Neural crest cell (in vitro differentiated cells): ENCODE data around the gene ZBTB20. TPM values are rescaled to one million over a fixed set of nuclear protein-coding genes. Genes with fewer than 3 reads are reported as not detected.

ENCODE experiments used
- DNase-seq: peaks from one replicate; pipeline ENCODE4 v3.0.0; 2021; ENCODE audit warnings: low read depth, mixed read lengths, low spot score
- H3K27ac Mint-ChIP-seq: one replicate; pipeline ENCODE4 v1.8.0; 2021; ENCODE audit warnings: mild to moderate bottlenecking, mixed read lengths; ENCODE audit not compliant: unreplicated experiment
- H3K27me3 Mint-ChIP-seq: 2 replicates; pipeline ENCODE4 v1.8.0; 2021; ENCODE audit warnings: low read depth, mild to moderate bottlenecking, mixed read lengths
- H3K36me3 Mint-ChIP-seq: 2 replicates; pipeline ENCODE4 v1.8.0; 2021; ENCODE audit warnings: low read depth, mild to moderate bottlenecking, mixed read lengths
- H3K4me1 Mint-ChIP-seq: 2 replicates; pipeline ENCODE4 v1.8.0; 2021; ENCODE audit warnings: mixed read lengths
- H3K4me3 Mint-ChIP-seq: one replicate; pipeline ENCODE4 v1.8.0; 2021; ENCODE audit warnings: mild to moderate bottlenecking, mixed read lengths
- H3K9me3 Mint-ChIP-seq: 2 replicates; pipeline ENCODE4 v1.8.0; 2021; ENCODE audit warnings: mixed read lengths
- CTCF ChIP-seq: fragments of 200-600 bp; sonication (generic); conservative IDR thresholded peaks from 2 replicates; pipeline ENCODE4 v1.5.0; 2021; ENCODE audit warnings: antibody characterized with exemption, mild to moderate bottlenecking
- total RNA-seq: library from RNA; stranded (reverse); gene quantifications from 2 replicates; pipeline ENCODE4 v1.2.1, GENCODE V29; 2021

The ZBTB20 gene
- total RNA-seq, 1 donor from 2014 or later = 12.4 TPM

DNA sequence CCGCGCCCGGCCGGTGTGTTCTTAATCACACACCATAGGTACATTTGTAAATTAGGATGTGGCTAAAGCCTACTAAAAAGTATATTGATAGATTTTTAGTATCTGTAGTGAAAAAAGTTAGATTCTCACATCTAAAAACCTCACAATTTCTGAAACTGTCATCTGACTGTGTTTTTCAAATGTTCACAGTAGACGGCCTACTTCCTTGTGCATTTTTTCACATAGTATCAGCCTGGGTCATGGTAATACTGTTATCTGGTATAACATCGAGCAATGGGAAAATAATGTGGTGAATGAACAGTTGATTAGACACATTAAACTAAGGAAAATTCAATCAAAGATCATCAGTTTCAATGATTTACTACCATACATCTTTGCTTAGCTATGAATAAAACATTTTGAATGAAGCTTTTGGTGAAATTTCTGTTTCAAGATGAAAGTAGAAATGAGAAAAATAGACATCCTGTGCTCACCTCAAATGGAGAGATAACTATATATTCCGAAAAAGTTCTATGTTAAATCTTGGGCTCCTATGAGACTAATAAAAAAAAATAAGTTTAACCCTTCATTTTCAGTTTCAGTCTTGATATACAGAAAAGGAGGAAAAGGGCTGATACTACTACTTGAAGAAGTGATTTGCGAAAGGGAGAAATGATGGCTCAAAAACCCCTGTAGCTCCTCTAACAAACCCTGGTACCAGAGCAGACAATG is 262.7 kb downstream of the ZBTB20 start:
- Mint-ChIP-seq H3K36me3 (no peaks in the 10 kb centered on the region), H3K4me3 (no peak overlapping the region), H3K27ac (no peak overlapping the region), H3K4me1 (peaks cover 17% of the 10 kb centered on the region), H3K27me3 (no peaks in the 10 kb centered on the region), H3K9me3 (no peaks in the 10 kb centered on the region)
- no peak for TF ChIP-seq CTCF
- DNase-seq = no peak

GRCh38 chr3:114880078-114880477 is 267.0 kb downstream of the ZBTB20 start:
- H3K27me3 Mint-ChIP-seq = no peaks in the 10 kb centered on the region
- H3K9me3 Mint-ChIP-seq = no peaks in the 10 kb centered on the region
- H3K36me3 Mint-ChIP-seq = no peaks in the 10 kb centered on the region
- peak; percentile 15 for DNase-seq
- H3K4me3 Mint-ChIP-seq = peak overlapping the region; percentile 33
- H3K4me1 Mint-ChIP-seq = peaks cover 39% of the 10 kb centered on the region
- no peak overlapping the region for H3K27ac Mint-ChIP-seq
- no peak for TF ChIP-seq CTCF

DNA sequence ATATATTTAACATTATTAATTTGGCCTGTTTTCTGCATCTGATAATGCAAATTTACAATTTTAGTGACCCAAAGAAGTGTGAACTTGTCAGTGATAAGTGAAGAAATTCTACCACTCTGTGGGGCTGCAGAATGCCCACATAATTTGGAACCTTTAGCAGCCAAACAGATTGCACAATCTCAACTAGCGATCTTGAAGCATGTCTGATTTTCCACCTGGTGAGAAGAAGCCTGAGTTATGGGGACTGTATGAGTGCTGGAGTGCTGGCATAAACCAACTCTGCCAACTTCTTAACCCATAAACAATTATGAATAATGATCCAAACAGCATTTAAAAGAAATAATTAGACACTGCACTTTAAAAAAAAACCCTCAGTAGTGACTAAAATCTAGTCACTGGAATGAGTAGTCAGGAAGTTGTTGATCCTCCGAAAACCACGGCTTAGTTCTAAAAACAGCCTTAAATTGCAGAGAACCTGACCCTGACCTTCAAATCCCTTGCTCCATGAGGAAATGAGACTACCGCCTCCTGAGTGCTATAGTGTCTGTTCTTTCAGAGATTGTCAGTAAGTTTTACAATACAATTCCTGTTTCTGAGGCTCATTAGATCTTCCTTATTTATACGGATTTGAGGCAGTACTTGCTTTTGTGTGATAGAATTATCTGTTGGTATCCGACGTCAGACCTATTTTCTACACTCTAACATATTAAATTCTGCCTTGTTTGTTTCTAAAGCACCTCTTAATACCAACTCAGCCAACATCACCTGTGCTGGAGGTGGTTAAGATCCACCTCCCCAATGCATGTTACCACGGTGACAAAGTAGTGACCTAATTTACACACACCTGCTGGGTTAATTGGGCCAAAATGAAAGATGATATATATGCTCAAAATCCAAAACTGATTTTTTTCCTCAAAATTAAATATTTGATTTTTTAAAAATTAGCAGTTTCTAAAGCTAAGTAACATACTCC is 267.7 kb downstream of the ZBTB20 start:
- H3K27ac Mint-ChIP-seq = no peak overlapping the region
- peaks cover 44% of the 10 kb centered on the region for H3K4me1 Mint-ChIP-seq
- no peaks in the 10 kb centered on the region for H3K36me3 Mint-ChIP-seq
- DNase-seq = no peak
- H3K9me3 Mint-ChIP-seq = no peaks in the 10 kb centered on the region
- TF ChIP-seq CTCF = no peak
- no peak overlapping the region for H3K4me3 Mint-ChIP-seq
- H3K27me3 Mint-ChIP-seq = no peaks in the 10 kb centered on the region

DNA sequence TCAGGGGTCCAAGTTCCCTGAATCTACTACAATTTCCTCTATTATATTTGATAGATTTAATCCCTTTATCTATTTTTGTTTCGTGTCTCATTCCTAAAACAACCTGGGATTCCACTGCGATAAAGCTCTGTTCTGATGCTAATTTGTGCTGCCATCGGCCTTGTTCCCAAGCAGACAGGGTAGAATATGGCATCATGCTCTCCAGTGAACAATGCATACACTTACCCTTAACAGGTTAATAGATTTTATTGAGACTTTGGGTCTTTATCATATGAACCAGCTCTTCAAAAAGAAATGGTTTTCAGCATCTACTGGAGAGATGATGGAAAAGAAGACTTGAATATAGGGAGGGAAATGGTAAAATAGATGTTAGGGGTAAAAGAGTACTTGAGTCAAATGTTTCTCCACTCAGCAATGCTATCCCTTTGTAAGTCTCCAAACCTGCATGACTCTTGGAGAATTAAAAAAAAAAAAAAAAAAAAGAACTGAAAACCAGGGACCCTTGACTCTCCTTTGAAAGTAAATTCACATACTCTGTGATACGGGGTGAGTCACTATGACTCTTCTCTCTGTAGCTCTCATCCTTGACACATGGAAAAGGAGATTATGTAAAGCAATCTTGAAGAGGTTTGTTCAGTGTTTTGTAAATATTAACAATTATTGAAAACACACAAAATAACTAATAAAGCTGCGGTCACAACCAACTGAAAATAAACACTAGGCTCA is 268.8 kb downstream of the ZBTB20 start:
- Mint-ChIP-seq H3K27ac (no peak overlapping the region), H3K4me3 (no peak overlapping the region)

More for the DNA sequence above, 268.8 kb downstream of the ZBTB20 start:
- TF ChIP-seq CTCF = no peak
- peaks cover 46% of the 10 kb centered on the region for H3K4me1 Mint-ChIP-seq
- H3K36me3 Mint-ChIP-seq = no peaks in the 10 kb centered on the region
- H3K9me3 Mint-ChIP-seq = no peaks in the 10 kb centered on the region
- H3K27me3 Mint-ChIP-seq = no peaks in the 10 kb centered on the region
- DNase-seq = no peak
